RWPE1 (cell line): Measurements from ENCODE around the gene STRN3.
"Not testable (repeated sequence)": the region's sequence is repeated elsewhere in the genome, so short reads cannot be mapped to it uniquely, and the experiment has no call there.

ENCODE experiments used
- CTCF ChIA-PET: fragments of 350-600 bp; sonication (Branson Sonifier 250); formaldehyde crosslinking; extraction: SDS; loops from one replicate; lab custom pipeline; 2021; lab: Yijun Ruan, JAX
- POLR2A ChIA-PET: fragments of 400-600 bp; formaldehyde crosslinking; extraction: SDS; loops from one replicate; lab custom pipeline; 2020; ENCODE audit warnings: antibody characterized with exemption; ENCODE audit not compliant: low non-redundant PET; lab: Yijun Ruan, JAX
- DNase-seq: peaks from one replicate; pipeline ENCODE4 v3.0.0; 2012; ENCODE audit warnings: low spot score
- H3K27ac ChIP-seq: fragments of 450-650 bp; 2 replicates; pipeline ENCODE4 v1.5.1; 2017
- TF ChIP-seq, protein P1 (sequence below): fragments of 450-650 bp; conservative IDR thresholded peaks from 2 replicates; pipeline ENCODE4 v1.5.1; 2017; ENCODE audit warnings: low read depth, mild to moderate bottlenecking

STRN3 gene

DNA sequence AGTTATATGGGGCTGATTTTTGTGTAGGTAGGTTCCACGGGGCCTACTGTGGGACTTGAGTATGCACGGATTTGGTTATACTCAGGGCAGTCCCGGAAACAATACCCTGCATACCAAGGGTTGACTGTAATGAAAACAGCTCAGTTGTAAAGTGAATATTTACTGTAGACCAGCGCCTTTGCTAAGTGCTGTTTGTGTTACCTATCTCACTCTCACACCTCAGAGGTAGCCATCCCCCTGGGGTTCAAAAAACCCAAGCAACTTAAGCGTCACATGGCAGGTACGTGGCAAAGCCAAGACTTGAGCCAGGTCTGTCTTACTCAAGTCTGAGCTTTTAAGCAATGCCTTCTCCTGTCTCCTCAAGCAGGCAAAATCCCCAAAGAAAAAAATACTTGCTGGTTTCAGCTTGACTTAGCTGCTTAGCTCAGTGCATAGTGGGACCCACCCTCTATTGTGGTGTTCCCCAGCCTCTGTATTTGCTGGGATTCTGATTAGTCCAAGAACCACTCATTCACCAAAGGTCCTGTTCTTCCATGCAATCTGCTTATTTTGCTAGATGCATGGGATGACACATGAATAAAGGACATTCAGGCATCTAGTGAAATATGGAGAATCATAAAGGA, 34.2 kb upstream of the STRN3 start:
- no peak for DNase-seq
- TF ChIP-seq, protein P1, sequence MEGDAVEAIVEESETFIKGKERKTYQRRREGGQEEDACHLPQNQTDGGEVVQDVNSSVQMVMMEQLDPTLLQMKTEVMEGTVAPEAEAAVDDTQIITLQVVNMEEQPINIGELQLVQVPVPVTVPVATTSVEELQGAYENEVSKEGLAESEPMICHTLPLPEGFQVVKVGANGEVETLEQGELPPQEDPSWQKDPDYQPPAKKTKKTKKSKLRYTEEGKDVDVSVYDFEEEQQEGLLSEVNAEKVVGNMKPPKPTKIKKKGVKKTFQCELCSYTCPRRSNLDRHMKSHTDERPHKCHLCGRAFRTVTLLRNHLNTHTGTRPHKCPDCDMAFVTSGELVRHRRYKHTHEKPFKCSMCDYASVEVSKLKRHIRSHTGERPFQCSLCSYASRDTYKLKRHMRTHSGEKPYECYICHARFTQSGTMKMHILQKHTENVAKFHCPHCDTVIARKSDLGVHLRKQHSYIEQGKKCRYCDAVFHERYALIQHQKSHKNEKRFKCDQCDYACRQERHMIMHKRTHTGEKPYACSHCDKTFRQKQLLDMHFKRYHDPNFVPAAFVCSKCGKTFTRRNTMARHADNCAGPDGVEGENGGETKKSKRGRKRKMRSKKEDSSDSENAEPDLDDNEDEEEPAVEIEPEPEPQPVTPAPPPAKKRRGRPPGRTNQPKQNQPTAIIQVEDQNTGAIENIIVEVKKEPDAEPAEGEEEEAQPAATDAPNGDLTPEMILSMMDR, result no peak
- ChIA-PET CTCF (interaction anchor here (0.5 kb wide), 1 partner anchor 80 kb away, joined by 3 read pairs; no protein-coding TSS in a partner anchor), POLR2A (interaction anchor here (1.2 kb wide), 1 partner anchor 34 kb away, joined by 7 read pairs; the partner anchor contains the start of gene STRN3)
- H3K27ac ChIP-seq, result no peak overlapping the region

DNA sequence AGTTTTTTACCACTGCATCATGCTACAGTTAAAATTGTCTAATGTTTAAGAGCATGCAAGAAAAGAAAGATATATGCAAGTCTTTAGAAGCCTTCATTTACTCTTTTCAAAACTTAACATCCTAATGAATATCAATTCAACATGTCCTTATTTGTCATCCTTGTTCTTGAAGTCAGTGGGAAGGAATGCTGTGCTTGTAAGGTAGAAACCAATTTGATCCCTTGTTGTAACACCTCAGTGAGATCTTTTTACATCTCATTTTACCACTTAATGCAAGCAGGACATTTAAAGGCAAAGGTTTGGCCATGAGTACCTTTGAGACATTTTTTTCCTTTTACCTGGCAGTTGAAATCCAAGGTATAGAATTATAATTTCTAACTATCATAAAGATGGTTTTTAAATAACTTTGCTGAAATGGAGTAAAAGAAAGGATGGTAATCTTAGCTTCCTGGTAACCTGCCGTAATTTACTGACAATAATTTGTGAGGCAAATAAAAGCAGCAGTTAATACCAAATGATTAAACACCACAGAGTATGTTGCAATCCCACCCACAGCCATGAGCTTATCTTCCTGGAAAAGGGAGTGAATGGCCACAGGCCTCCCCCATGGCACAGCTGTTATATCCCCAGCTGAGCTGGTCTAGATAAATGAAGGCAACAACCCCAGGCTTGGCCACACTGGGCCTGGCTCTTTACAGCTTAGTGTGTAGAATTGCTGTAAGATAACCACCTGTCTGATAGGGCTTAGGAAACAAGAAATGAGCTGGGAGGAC, 33.2 kb upstream of the STRN3 start:
- ChIA-PET CTCF (interaction anchor here (0.5 to 0.7 kb wide), 2 partner anchors 39 to 79 kb away, joined by 3 read pairs; no protein-coding TSS in a partner anchor), POLR2A (interaction anchor here (1.2 kb wide), 1 partner anchor 33 kb away, joined by 7 read pairs; the partner anchor contains the start of gene STRN3)
- TF ChIP-seq, protein P1, result no peak
- DNase-seq, result peak; percentile 49
- no peak overlapping the region for H3K27ac ChIP-seq

DNA sequence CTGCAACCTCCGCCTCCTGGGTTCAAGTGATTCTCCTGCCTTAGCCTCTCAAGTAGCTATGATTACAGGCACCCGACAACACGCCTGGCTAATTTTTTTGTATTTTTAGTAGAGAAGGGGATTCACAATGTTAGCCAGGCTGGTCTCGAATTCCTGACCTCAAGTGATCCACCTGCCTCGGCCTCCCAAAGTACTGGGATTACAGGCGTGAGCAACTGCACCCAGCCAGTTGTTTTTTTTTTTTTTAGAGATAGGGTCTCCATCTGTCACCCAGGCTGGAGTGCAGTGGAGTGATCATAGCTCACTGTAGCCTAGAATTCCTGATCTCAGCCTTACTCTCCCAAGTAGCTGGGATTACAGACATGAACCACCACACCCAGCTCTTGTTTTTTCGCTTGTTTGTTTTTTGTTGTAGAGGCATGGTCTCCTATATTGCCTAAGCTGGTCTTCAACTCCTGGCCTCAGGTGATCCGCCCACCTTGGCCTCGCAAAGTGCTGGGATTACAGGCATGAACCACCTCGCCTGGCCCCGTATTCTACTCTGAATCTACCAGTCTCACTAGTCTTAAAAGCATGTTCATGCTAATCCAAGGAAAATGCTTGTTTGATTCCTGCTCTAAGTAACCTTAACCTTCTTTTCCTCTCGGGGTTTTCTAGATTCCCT, 31.7 kb upstream of the STRN3 start:
- CTCF ChIA-PET, result no interaction called here
- DNase-seq, result no peak

DNA sequence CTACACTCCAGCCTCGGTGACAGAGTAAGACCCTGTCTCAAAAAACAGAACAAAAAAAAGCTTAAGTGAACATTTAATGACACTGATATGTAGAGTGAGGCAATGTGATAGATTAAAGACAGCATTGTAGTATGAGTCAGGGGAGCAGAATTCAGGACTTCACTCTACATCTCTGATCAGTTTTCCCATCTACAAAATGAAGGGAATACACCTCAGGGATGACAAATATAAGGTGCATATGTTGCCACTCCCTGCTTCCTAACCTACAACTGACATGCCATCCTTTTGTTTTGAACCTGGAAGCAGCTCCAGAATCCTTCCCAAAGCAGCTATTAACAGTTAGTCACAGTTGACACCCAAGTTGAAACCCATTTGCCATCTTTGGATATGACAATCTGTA, 30.9 kb upstream of the STRN3 start:
- ChIA-PET CTCF (no interaction called here), POLR2A (no interaction called here)
- H3K27ac ChIP-seq, result no peak overlapping the region
- no peak for DNase-seq
- TF ChIP-seq, protein P1, result no peak

More for the DNA sequence above, 31.7 kb upstream of the STRN3 start:
- POLR2A ChIA-PET, result no interaction called here
- 0 out of 2 replicates have a peak overlapping the region, but pooled peaks have one; percentile 26 for H3K27ac ChIP-seq
- TF ChIP-seq, protein P1, result no peak

DNA sequence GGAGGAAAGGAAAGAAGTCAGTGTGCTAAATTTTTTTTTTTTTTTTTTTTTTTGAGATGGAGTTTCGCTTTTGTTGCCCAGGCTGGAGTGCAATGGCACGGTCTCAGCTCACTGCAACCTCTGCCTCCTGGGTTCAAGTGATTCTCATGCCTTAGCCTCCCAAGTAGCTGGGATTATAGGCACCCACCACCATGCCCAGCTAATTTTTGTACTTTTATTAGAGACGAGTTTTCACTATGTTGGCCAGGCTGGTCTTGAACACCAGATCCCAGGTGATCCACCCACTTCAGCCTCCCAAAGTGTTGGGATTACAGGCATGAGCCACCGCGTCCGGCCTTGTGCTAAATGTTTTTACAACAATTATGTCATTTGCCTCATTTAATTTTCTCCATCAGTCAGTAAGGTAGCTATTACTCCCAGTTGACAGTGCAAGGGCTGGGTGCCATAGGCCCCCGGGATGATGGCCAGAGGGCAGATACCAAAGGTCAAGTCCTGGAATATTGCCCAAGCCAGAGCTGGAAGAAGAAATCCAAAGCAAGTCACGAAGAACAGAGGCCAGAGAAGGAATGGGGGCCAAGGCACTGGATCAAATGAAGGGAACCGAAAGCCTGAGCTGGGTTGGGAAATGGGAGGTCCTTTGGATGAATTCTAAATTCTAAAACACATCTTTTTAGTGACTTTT, 26.9 kb upstream of the STRN3 start:
- CTCF ChIA-PET, result interaction anchor here (0.7 to 0.8 kb wide), 2 partner anchors 86 to 117 kb away, joined by 4 to 5 read pairs; no protein-coding TSS in a partner anchor
- H3K27ac ChIP-seq, DNase-seq, POLR2A ChIA-PET: not testable (repeated sequence)

DNA sequence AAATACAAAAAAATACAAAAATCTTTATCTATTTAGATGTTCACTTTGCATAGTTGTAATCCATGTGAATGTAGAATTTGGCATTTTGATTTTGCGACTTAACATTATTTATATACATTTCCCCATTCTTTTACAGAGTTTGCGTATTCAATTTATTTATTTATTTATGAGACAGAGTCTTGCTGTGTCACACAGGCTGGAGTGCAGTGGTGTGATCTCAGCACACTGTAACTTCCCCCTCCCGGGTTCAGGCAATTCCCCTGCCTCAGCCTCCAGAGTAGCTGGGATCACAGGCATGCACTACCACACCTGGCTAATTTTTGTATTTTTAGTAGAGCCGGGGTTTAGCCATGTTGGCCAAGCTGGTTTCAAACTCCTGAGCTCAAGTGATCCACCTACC, 25.3 kb upstream of the STRN3 start:
- H3K27ac ChIP-seq, result no peak overlapping the region; the same call in 1 of the 2 replicates
- ChIA-PET POLR2A (no interaction called here), CTCF (no interaction called here)
- no peak for DNase-seq
- TF ChIP-seq, protein P1, result no peak
